MM.1S (cell line): ENCODE data around the gene ABCF3.

Experiments used
- DNase-seq: peaks from one replicate; pipeline ENCODE4 v3.0.0-alpha.2; 2015
- H2AFZ ChIP-seq: fragments of 300-600 bp; sonication (generic); 2 replicates; pipeline ENCODE4 v1.6.0; 2016; ENCODE audit warnings: antibody characterized with exemption, low read length
- H3F3A ChIP-seq: fragments of 300-600 bp; sonication (generic); 2 replicates; pipeline ENCODE4 v1.6.1; 2016; ENCODE audit warnings: mild to moderate bottlenecking, antibody characterized with exemption, low read length, moderate library complexity, mixed read lengths; ENCODE audit not compliant: insufficient read depth
- H3K27ac ChIP-seq: fragments of 300-600 bp; sonication (generic); 2 replicates; pipeline ENCODE4 v1.5.1; 2016; ENCODE audit warnings: mild to moderate bottlenecking, low read length
- H3K27me3 ChIP-seq: fragments of 300-600 bp; sonication (generic); replicated peaks from 2 replicates; pipeline ENCODE4 v1.6.0; 2016; ENCODE audit warnings: low read length; ENCODE audit not compliant: insufficient read depth
- H3K36me3 ChIP-seq: fragments of 300-600 bp; sonication (generic); replicated peaks from 2 replicates; pipeline ENCODE4 v1.6.1; 2016; ENCODE audit warnings: mild to moderate bottlenecking, low read length, mixed read lengths; ENCODE audit not compliant: insufficient read depth
- H3K4me1 ChIP-seq: fragments of 300-600 bp; sonication (generic); 2 replicates; pipeline ENCODE4 v1.6.1; 2016; ENCODE audit warnings: low read length, mixed read lengths
- H3K4me2 ChIP-seq: fragments of 300-600 bp; sonication (generic); 2 replicates; pipeline ENCODE4 v1.6.0; 2016; ENCODE audit warnings: low read depth, low read length
- H3K4me3 ChIP-seq: fragments of 300-600 bp; sonication (generic); 2 replicates; pipeline ENCODE4 v1.5.1; 2016; ENCODE audit warnings: low read length, mixed read lengths
- H3K79me2 ChIP-seq: fragments of 300-600 bp; sonication (generic); 2 replicates; pipeline ENCODE4 v1.6.1; 2016; ENCODE audit warnings: mixed run types, low read length, mixed read lengths
- H3K9ac ChIP-seq: fragments of 300-600 bp; sonication (generic); 2 replicates; pipeline ENCODE4 v1.6.1; 2016; ENCODE audit warnings: low read length, mixed read lengths
- H3K9me2 ChIP-seq: fragments of 300-600 bp; sonication (generic); replicated peaks from 2 replicates; pipeline ENCODE4 v1.6.1; 2016; ENCODE audit warnings: mild to moderate bottlenecking, low read length, mixed read lengths; ENCODE audit not compliant: insufficient read depth
- H3K9me3 ChIP-seq: fragments of 300-600 bp; sonication (generic); replicated peaks from 2 replicates; pipeline ENCODE4 v1.6.1; 2016; ENCODE audit warnings: mild to moderate bottlenecking, low read length, mixed read lengths; ENCODE audit not compliant: insufficient read depth
- H4K20me1 ChIP-seq: fragments of 300-600 bp; sonication (generic); 2 replicates; pipeline ENCODE4 v1.6.1; 2016; ENCODE audit warnings: mild to moderate bottlenecking, low read length, moderate library complexity, mixed read lengths; ENCODE audit not compliant: insufficient read depth
- CTCF ChIP-seq: fragments of 300-600 bp; sonication (generic); IDR thresholded peaks from 2 replicates; pipeline ENCODE4 v1.5.1; 2016; ENCODE audit warnings: antibody characterized with exemption, low read length, mixed read lengths
- EZH2 ChIP-seq: fragments of 300-600 bp; sonication (generic); optimal IDR thresholded peaks from 2 replicates; pipeline ENCODE3; 2017; ENCODE audit warnings: low read depth, mild to moderate bottlenecking, antibody characterized with exemption, low read length, mixed read lengths
- EZH2phosphoT487 ChIP-seq: fragments of 300-600 bp; sonication (generic); IDR thresholded peaks from 2 replicates; pipeline ENCODE4 v1.6.1; 2018; ENCODE audit warnings: antibody characterized with exemption, low read length

Gene ABCF3

GRCh38 chr3:184241447-184242296 lies 55.7 kb downstream of the ABCF3 start:
- H3K9me2 ChIP-seq, result no peaks in the 10 kb centered on the region
- H3K79me2 ChIP-seq, result 0 out of 2 replicates have a peak, but pooled peaks cover 7% of the 10 kb centered on the region
- no peaks in the 10 kb centered on the region for H4K20me1 ChIP-seq
- no peak overlapping the region for H2AFZ ChIP-seq
- H3K9ac ChIP-seq, result no peak overlapping the region
- no peaks in the 10 kb centered on the region for H3K4me1 ChIP-seq
- no peaks in the 10 kb centered on the region for H3F3A ChIP-seq
- DNase-seq, result no peak
- H3K27ac ChIP-seq, result no peak overlapping the region
- no peaks in the 10 kb centered on the region for H3K9me3 ChIP-seq
- H3K4me3 ChIP-seq, result no peak overlapping the region
- no peak overlapping the region for H3K4me2 ChIP-seq
- H3K36me3 ChIP-seq, result 0 out of 2 replicates have a peak, but pooled peaks cover 14% of the 10 kb centered on the region
- TF ChIP-seq EZH2, result no peak
- TF ChIP-seq CTCF, result no peak
- no peak for TF ChIP-seq EZH2phosphoT487
- H3K27me3 ChIP-seq, result 0 out of 2 replicates have a peak, but pooled peaks cover 4% of the 10 kb centered on the region

- Histone ChIP-seq H3K36me3 (0 out of 2 replicates have a peak, but pooled peaks cover 14% of the 10 kb centered on the region), H3K9me3 (no peaks in the 10 kb centered on the region), H3F3A (no peaks in the 10 kb centered on the region), H3K4me1 (no peaks in the 10 kb centered on the region), H3K27ac (no peak overlapping the region), H3K9ac (no peak overlapping the region), H2AFZ (no peak overlapping the region), H4K20me1 (no peaks in the 10 kb centered on the region), H3K9me2 (no peaks in the 10 kb centered on the region), H3K79me2 (peaks cover 12% of the 10 kb centered on the region; the same call in 1 of the 2 replicates), H3K4me2 (no peak overlapping the region), H3K4me3 (no peak overlapping the region), H3K27me3 (0 out of 2 replicates have a peak, but pooled peaks cover 4% of the 10 kb centered on the region)
- no peak for TF ChIP-seq EZH2phosphoT487
- no peak for TF ChIP-seq EZH2
- TF ChIP-seq CTCF, result no peak
- no peak for DNase-seq
These were observed 56.3 kb downstream of the ABCF3 start for GRCh38 chr3:184242297-184242685.
